GDM1 (cell line): ENCODE measurements around the gene ACTR10.

ENCODE experiments used
- DNase-seq: peaks from one replicate; lab custom pipeline; 2025; lab: John Stamatoyannopoulos, UW

Gene ACTR10

DNA sequence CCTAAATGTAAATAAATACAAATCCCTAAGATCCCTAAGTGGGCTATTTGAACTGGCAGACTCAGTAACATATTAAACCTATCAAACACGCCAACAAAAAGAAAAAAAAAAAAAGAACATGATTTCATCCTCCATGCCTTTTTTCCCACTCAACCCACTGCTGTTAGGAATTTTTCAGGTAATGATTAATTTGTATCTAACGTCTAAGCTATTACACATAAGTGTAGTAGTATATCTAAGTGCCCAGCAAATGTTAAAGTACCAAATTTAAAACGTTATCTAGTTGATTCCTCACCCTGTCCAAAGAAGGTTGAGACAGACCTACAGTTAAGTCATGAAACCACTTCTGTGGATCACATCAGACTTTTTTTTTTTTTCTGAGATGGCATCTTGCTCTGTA is 82.0 kb downstream of the ACTR10 start:
- no peak for DNase-seq

GRCh38 chr14:58282925-58283593 is 83.1 kb downstream of the ACTR10 start:
- no peak for DNase-seq

DNA sequence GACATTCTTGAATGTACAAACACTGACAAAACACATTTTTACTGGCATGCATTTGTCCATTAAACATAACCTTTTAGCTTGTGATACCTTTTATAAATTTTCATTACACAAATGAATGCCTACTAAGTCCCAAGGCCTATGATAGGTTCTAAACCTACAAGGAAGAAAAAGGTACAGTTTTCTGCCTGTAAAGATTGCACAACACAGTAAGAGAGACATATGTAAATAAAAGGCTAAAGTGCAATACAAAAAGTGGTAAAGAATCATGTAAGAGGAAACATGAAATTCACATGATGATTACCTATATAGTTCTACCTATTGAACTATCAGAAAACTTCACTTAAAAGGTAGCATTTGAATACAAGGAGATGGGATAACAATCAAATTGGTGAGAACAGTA is 83.8 kb downstream of the ACTR10 start:
- DNase-seq, result no peak

DNA sequence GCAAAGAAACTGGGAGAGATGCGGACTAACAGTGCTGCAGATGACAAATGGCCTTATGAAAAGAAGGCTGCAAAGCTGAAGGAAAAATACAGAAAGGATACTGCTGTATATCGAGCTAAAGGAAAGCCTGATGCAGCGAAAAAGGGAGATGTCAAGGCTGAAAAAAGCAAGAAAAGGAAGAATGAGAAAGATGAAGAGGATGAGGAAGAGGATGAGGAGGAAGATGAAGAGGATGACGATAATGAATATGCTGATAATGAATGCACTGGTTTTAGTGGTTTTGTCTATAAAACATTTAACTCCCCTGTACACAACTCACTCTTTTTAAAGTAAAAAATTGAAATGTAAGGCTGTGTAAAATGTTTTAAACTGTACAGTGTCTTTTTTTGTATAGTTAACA is 85.2 kb downstream of the ACTR10 start:
- DNase-seq, result no peak
